Astrocyte of the cerebellum (primary cell): ENCODE data around the gene NDFIP2.

Experiments
- DNase-seq: peaks from one replicate; pipeline ENCODE4 v3.0.0-alpha.2; 2011; ENCODE audit warnings: low read depth
- H3K4me3 ChIP-seq: 2 replicates; pipeline ENCODE4 v1.5.1; 2011; ENCODE audit warnings: mild to moderate bottlenecking, low read depth, low read length, moderate library complexity
- in situ Hi-C: cut with HindIII; loops from 2 replicates; pipeline ENCODE4 v1.10.0; 2017; ENCODE audit warnings: low sequenced_read_pairs
- TF ChIP-seq, protein P1 (sequence below): IDR thresholded peaks from 2 replicates; pipeline ENCODE4 v1.5.1; 2012; ENCODE audit warnings: low read length, low read depth, moderate library complexity, mild to moderate bottlenecking; ENCODE audit errors: missing control alignments

The NDFIP2 gene

DNA sequence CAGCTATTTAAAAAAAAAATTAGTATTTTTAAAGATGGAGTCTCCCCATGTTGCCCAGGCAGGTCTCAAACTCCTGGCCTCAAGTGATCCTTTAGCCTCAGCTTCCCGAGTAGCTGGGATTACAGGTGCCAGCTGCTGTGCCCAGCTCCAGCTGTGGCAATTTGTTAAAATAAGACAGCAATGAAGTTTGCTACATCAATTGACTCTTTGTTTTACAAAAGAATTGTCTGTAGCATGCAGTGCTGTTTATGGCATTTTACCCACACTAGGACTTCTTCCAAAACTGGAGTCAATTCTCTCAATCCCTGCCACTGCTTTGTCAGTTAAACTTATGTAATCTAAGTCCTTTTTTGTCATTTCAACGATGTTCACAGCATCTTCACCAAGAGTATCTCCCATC, 49.3 kb downstream of the NDFIP2 start:
- TF ChIP-seq, protein P1, sequence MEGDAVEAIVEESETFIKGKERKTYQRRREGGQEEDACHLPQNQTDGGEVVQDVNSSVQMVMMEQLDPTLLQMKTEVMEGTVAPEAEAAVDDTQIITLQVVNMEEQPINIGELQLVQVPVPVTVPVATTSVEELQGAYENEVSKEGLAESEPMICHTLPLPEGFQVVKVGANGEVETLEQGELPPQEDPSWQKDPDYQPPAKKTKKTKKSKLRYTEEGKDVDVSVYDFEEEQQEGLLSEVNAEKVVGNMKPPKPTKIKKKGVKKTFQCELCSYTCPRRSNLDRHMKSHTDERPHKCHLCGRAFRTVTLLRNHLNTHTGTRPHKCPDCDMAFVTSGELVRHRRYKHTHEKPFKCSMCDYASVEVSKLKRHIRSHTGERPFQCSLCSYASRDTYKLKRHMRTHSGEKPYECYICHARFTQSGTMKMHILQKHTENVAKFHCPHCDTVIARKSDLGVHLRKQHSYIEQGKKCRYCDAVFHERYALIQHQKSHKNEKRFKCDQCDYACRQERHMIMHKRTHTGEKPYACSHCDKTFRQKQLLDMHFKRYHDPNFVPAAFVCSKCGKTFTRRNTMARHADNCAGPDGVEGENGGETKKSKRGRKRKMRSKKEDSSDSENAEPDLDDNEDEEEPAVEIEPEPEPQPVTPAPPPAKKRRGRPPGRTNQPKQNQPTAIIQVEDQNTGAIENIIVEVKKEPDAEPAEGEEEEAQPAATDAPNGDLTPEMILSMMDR, result no peak
- no peak for DNase-seq
- in situ Hi-C loops, result no loop called here

GRCh38 chr13:79531542-79532254, 50.7 kb downstream of the NDFIP2 start:
- in situ Hi-C loops, result no loop called here
- no peak overlapping the region for H3K4me3 ChIP-seq
- DNase-seq, result no peak
- TF ChIP-seq, protein P1, result no peak

More for the DNA sequence above, 49.3 kb downstream of the NDFIP2 start:
- no peak overlapping the region for H3K4me3 ChIP-seq

DNA sequence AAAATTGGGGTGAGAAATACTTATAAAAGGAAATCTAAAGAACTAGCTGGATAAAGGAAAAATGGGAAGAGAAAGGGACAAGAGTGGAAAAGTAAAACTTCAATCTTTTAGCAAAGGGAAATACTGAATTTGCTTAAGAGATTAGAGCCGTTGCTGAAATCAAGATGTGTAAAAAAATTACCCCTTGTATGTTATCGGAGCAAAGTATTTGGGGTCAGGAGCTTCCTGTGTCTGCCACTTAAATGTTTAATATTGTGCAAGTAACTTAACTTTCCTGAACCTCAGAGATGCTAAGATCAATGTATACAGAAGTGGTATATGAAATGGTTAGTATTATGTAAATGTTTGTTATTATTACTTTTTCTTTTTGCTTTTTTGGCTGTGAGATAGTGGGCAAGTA, 51.6 kb downstream of the NDFIP2 start:
- TF ChIP-seq, protein P1, result no peak
- H3K4me3 ChIP-seq, result no peak overlapping the region
- in situ Hi-C loops, result no loop called here
- DNase-seq, result no peak

DNA sequence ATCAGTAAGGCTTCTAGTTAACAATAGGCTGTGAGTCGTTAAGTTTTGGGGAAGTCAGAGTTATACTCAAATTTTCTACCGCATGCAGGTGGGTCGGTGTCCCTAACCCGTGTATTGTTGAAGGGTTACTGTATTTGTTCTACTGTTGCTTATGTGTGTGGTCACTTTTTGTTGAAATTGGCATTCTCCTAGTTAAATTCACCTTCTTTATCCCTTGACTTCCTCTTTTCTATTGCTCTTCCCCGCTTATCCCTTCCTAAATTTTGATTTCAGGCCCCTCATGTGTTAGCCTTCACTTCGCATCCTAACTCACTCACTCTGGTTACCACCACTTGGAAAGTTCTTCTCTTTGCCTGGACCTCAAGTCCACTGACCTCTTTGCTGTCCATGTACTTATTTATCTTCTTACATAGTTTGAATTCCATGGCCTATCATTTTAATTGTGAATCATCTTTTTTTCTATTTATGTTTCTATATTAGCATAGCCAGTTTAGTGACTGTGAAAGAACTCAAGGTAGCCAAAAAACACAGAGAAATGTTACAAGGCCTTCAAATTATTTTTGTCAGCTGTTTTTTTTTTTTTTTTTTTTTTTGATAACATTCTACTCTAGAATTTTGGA, 52.9 kb downstream of the NDFIP2 start:
- TF ChIP-seq, protein P1, result no peak
- no peak for DNase-seq
- no peak overlapping the region for H3K4me3 ChIP-seq
- in situ Hi-C loops, result no loop called here

DNA sequence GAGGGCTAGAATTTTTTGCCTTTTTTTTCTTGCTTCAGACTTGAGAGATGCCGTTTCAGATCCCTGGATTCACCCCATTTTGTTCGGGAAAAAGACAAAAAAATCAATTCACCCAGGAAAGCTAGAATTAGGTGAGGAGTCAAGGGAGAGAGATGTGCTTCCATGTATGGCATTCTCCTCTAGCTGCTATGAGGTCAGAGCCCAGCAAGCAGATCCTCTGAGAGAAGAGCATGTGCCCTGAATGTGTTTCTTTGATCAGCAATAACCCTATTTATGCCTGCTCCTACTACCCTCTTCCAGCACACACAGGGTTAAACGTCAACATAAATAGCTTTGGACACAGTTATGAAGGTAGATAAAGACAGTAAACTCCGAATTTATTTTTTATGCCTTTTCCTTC, 53.6 kb downstream of the NDFIP2 start:
- H3K4me3 ChIP-seq, result no peak overlapping the region
- in situ Hi-C loops, result no loop called here
- DNase-seq, result no peak

GRCh38 chr13:79538757-79539156, 57.8 kb downstream of the NDFIP2 start:
- TF ChIP-seq, protein P1, result no peak
- no peak for DNase-seq
- in situ Hi-C loops, result no loop called here
- no peak overlapping the region for H3K4me3 ChIP-seq

More for the DNA sequence above, 53.6 kb downstream of the NDFIP2 start:
- TF ChIP-seq, protein P1, result no peak
